GM21825 (cell line): ENCODE data around the gene PDZD2.
A peak's percentile ranks its signal among the peaks of the same experiment; 100 is the strongest.
"Not testable (repeated sequence)": the region's sequence is repeated elsewhere in the genome, so short reads cannot be mapped to it uniquely, and the experiment has no call there.

ENCODE experiments used
- ATAC-seq: cut with Tn5 transposase; IDR thresholded peaks from one replicate; pipeline ENCODE4 v1.9.1; 2021; ENCODE audit warnings: mild to moderate bottlenecking, moderate library complexity; ENCODE audit not compliant: unreplicated experiment

Gene PDZD2

GRCh38 chr5:31962351-31962751, 323.4 kb downstream of the PDZD2 start:
- ATAC-seq = no peak

- ATAC-seq = no peak
Measured at GRCh38 chr5:31962871-31963307, 324.0 kb downstream of the PDZD2 start.

GRCh38 chr5:31963358-31964006, 324.6 kb downstream of the PDZD2 start:
- ATAC-seq = no peak

- ATAC-seq = no peak
Measured at GRCh38 chr5:31964007-31964360, 325.1 kb downstream of the PDZD2 start.

GRCh38 chr5:31965227-31965626, 326.3 kb downstream of the PDZD2 start:
- ATAC-seq = no peak

GRCh38 chr5:31966936-31967335, 328.0 kb downstream of the PDZD2 start:
- no peak for ATAC-seq

- ATAC-seq = no peak
Measured at GRCh38 chr5:31967461-31967860, 328.5 kb downstream of the PDZD2 start.

- no peak for ATAC-seq
Measured at GRCh38 chr5:31972558-31972957, 333.6 kb downstream of the PDZD2 start.

- ATAC-seq = not testable (repeated sequence)
Measured at GRCh38 chr5:31975189-31975612, 336.3 kb downstream of the PDZD2 start.

GRCh38 chr5:31976169-31976568, 337.2 kb downstream of the PDZD2 start:
- no peak for ATAC-seq

GRCh38 chr5:31981361-31981945, 342.5 kb downstream of the PDZD2 start:
- no peak for ATAC-seq

GRCh38 chr5:31982027-31982426, 343.1 kb downstream of the PDZD2 start:
- no peak for ATAC-seq

GRCh38 chr5:31982621-31983020, 343.7 kb downstream of the PDZD2 start:
- no peak for ATAC-seq

GRCh38 chr5:31983851-31984250, 344.9 kb downstream of the PDZD2 start:
- no peak for ATAC-seq

- no peak for ATAC-seq
Measured at GRCh38 chr5:31984691-31985090, 345.8 kb downstream of the PDZD2 start.

GRCh38 chr5:31986101-31986500, 347.2 kb downstream of the PDZD2 start:
- no peak for ATAC-seq

- ATAC-seq = no peak
Measured at GRCh38 chr5:31987985-31988710, 349.2 kb downstream of the PDZD2 start.

- no peak for ATAC-seq
Measured at GRCh38 chr5:31990081-31990650, 351.2 kb downstream of the PDZD2 start.

- no peak for ATAC-seq
Measured at GRCh38 chr5:31990701-31991110, 351.8 kb downstream of the PDZD2 start.

GRCh38 chr5:31992377-31992776, 353.4 kb downstream of the PDZD2 start:
- ATAC-seq = no peak

GRCh38 chr5:31993165-31993961, 354.4 kb downstream of the PDZD2 start:
- peak; percentile 39 for ATAC-seq
